ENCODE results near the gene SEPTIN3.

Gene SEPTIN3
- 0.21 to 0.24 reads per million in 2 donors for total RNA-seq

GRCh38 chr22:41969110-41969646 is at the start of gene SEPTIN3:
Gene SEPTIN3, plus strand, starts transcription at chr22:41969443. Its CDS starts 2,050 bp downstream, at chr22:41971493.
- no peak for DNase-seq

GRCh38 chr22:41920271-41920976 is 48.8 kb upstream of the SEPTIN3 start:
- DNase-seq: no peak

- no peak for DNase-seq
Measured at GRCh38 chr22:41922328-41922727, 46.9 kb upstream of the SEPTIN3 start.

GRCh38 chr22:41922940-41923594 is 46.2 kb upstream of the SEPTIN3 start:
- DNase-seq: no peak

- DNase-seq: no peak
Measured at GRCh38 chr22:41923595-41924276, 45.5 kb upstream of the SEPTIN3 start.

GRCh38 chr22:41925783-41926460 is 43.3 kb upstream of the SEPTIN3 start:
- DNase-seq: peak; percentile 80

GRCh38 chr22:41927813-41928212 is 41.4 kb upstream of the SEPTIN3 start:
- DNase-seq: no peak

GRCh38 chr22:41928593-41929417 is 40.4 kb upstream of the SEPTIN3 start:
- no peak for DNase-seq

- DNase-seq: no peak
Measured at GRCh38 chr22:41929418-41929810, 39.8 kb upstream of the SEPTIN3 start.

GRCh38 chr22:41931701-41932269 is 37.5 kb upstream of the SEPTIN3 start:
- no peak for DNase-seq

GRCh38 chr22:41932353-41932752 is 36.9 kb upstream of the SEPTIN3 start:
- DNase-seq: no peak

- no peak for DNase-seq
Measured at GRCh38 chr22:41933411-41934177, 35.6 kb upstream of the SEPTIN3 start.

- no peak for DNase-seq
Measured at GRCh38 chr22:41934284-41935014, 34.8 kb upstream of the SEPTIN3 start.

GRCh38 chr22:41935015-41935351 is 34.3 kb upstream of the SEPTIN3 start:
- DNase-seq: no peak

- DNase-seq: no peak
Measured at GRCh38 chr22:41935509-41935908, 33.7 kb upstream of the SEPTIN3 start.

GRCh38 chr22:41936894-41937169 is 32.4 kb upstream of the SEPTIN3 start:
- DNase-seq: no peak

- DNase-seq: peak; percentile 91
Measured at GRCh38 chr22:41939981-41940831, 29.0 kb upstream of the SEPTIN3 start.

- DNase-seq: peak; percentile 77
Measured at GRCh38 chr22:41940832-41941765, 28.1 kb upstream of the SEPTIN3 start.

All from T-helper 9 cell (primary cell).